Dendritic cell treated with granulocyte-macrophage colony-stimulating factor and Interleukin-4, amounts not matched to agents 40 ng/mL and 50 ng/mL, for 4 days (primary cell): ENCODE data around the gene CRADD.
A peak's percentile ranks its signal among the peaks of the same experiment; 100 is the strongest.

Source experiments
- H3K27ac Mint-ChIP-seq: one replicate; pipeline ENCODE4 v1.8.0; 2022; ENCODE audit warnings: mild to moderate bottlenecking, mixed read lengths
- H3K27me3 Mint-ChIP-seq: one replicate; pipeline ENCODE4 v1.8.0; 2022; ENCODE audit warnings: mild to moderate bottlenecking, mixed read lengths
- H3K36me3 Mint-ChIP-seq: one replicate; pipeline ENCODE4 v1.8.0; 2022; ENCODE audit warnings: low read depth, mixed read lengths
- H3K4me1 Mint-ChIP-seq: one replicate; pipeline ENCODE4 v1.8.0; 2022; ENCODE audit warnings: low read depth, mixed read lengths
- H3K4me3 Mint-ChIP-seq: one replicate; pipeline ENCODE4 v1.8.0; 2022; ENCODE audit warnings: mild to moderate bottlenecking, moderate library complexity, mixed read lengths
- H3K9me3 Mint-ChIP-seq: one replicate; pipeline ENCODE4 v1.8.0; 2022; ENCODE audit warnings: mixed read lengths
- intact Hi-C: fragments of 100-400 bp; cut with micrococcal nuclease; formaldehyde crosslinking; loops from one replicate; pipeline ENCODE4 v1.15.0; 2022

The CRADD gene

DNA sequence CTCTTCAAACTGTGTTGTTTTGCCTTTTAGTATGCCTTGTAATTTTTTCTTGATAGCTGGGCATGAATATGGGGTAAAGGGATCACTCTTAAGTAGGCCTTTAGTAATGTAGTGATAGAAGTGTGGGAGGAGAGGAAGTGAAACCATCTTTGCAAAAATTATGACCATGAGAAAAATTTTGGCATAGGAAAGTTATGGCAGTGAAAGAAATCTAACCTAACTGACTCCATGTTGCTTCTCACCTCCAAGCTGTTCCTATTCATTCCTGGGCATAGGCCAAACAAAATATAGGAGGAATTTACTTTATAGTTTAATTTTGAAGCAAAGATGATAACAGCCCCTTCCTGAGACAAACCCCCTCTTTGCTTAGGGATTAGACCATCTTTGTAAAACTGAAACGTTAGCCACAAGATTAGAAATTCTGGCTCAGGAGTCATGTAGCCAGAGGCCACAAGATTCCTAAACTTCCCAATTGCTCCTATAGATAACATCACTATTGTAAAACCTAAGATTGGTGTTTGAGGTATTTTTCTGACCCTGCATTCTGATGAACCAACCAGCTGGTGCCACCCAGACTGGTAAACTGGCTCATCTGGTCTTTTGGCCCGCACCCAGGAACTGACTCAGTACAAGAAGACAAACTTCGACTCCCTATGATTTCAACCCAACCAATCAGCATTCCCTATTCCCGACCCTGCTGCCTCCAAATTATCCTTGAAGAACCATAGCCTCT, 45.8 kb downstream of the CRADD start:
- H3K4me3 Mint-ChIP-seq: no peak overlapping the region
- no peak overlapping the region for H3K27ac Mint-ChIP-seq
- no peaks in the 10 kb centered on the region for H3K27me3 Mint-ChIP-seq
- peaks cover 11% of the 10 kb centered on the region for H3K36me3 Mint-ChIP-seq
- H3K9me3 Mint-ChIP-seq: peaks cover 39% of the 10 kb centered on the region
- H3K4me1 Mint-ChIP-seq: peaks cover 17% of the 10 kb centered on the region
- intact Hi-C loops: no loop called here

DNA sequence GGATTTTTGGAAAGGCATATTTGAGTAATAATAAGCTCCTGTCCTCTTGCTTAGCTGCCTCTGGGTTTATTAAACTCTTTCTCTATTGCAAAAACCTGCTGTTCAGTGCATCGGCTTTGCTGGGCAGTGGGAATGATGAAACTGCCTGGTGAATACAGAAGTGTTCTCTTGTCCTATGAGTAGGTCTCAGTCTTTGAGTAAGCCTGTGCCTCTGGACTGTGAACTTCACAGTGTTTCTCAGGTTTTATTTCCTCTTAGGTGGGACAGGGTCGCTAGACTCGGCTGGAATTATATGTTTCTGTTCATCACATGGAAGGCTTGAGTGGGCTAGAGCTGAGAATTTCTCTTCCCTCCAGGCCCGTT, 46.4 kb downstream of the CRADD start:
- peaks cover 17% of the 10 kb centered on the region for H3K4me1 Mint-ChIP-seq
- intact Hi-C loops: no loop called here
- no peak overlapping the region for H3K4me3 Mint-ChIP-seq
- peaks cover 33% of the 10 kb centered on the region for H3K9me3 Mint-ChIP-seq
- no peaks in the 10 kb centered on the region for H3K27me3 Mint-ChIP-seq
- H3K36me3 Mint-ChIP-seq: peaks cover 11% of the 10 kb centered on the region
- no peak overlapping the region for H3K27ac Mint-ChIP-seq

DNA sequence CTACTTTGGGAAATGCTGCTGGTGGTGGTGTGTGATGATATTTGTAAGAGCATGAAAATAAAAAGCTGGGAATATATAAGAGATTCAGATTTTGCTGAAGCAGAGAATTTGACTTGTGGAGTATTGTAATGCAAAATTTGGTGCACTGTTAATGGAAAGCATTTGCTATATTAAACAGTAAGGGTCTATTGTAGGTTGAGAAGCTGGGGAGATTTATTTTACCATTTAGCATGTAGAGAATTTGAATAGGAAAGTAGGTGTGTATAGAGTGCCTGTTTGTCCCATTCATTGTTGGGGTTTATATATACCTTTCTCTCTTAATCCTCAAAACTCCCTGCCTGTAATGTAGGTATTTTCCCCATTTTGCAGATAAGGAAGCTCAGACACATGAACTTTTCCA, 48.4 kb downstream of the CRADD start:
- Mint-ChIP-seq H3K4me3 (no peak overlapping the region), H3K4me1 (peaks cover 17% of the 10 kb centered on the region), H3K36me3 (peaks cover 11% of the 10 kb centered on the region), H3K27ac (no peak overlapping the region), H3K27me3 (no peaks in the 10 kb centered on the region), H3K9me3 (peaks cover 27% of the 10 kb centered on the region)
- intact Hi-C loops: no loop called here

DNA sequence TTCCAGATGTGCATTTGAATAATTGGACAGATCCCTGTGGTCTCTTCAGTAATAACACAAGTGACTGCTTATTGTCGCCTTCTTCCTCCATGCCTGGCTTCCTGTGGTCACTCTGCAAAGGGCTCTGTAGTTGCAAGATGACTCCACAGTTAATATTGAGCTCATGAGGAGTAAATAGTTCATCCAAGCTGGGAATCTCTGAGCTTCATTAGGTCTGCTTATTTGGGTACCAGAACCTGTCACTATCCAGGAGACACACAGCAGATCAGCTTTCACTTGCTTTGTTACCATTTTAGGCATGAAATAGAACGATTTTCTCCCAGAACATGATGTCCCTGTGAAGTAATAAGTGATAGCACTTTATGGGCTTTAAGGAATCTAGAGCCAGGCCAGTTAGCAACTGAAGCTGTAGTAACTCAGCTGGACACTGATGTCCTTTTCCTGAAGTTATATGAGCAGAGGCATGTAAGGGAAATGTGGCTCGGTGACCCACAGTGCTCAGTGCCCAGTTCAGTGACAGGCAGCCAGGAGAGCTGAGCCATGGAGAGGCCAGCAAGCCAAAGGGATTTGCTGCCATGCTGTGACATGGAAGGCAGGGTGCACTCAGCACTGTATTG, 50.1 kb downstream of the CRADD start:
- H3K4me3 Mint-ChIP-seq: no peak overlapping the region

DNA sequence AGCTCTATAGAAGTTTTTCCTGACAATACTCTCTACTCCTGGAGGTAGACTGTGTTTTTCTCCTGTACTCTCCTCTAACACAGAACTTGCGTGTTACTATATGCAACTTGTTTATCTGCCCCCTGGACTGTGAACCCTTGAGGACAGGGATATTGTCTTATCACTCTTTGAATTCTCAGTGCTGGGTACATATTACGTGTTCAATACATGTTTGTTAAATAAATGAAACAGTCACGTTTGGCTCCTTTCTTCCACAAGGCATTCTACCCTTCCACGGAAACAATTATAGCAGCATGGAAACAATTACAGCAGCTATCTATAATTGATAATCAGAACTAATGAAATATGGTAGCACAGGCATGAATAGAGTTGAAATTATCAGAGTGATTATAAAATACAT, 50.7 kb downstream of the CRADD start:
- no peak overlapping the region for H3K27ac Mint-ChIP-seq
- peaks cover 12% of the 10 kb centered on the region for H3K4me1 Mint-ChIP-seq
- peaks cover 7% of the 10 kb centered on the region for H3K9me3 Mint-ChIP-seq
- H3K36me3 Mint-ChIP-seq: peaks cover 1% of the 10 kb centered on the region
- no peaks in the 10 kb centered on the region for H3K27me3 Mint-ChIP-seq
- no peak overlapping the region for H3K4me3 Mint-ChIP-seq
- intact Hi-C loops: no loop called here

More for the DNA sequence above, 50.1 kb downstream of the CRADD start:
- no peak overlapping the region for H3K27ac Mint-ChIP-seq
- no peaks in the 10 kb centered on the region for H3K27me3 Mint-ChIP-seq
- intact Hi-C loops: no loop called here
- H3K4me1 Mint-ChIP-seq: peaks cover 17% of the 10 kb centered on the region
- H3K9me3 Mint-ChIP-seq: peaks cover 13% of the 10 kb centered on the region
- H3K36me3 Mint-ChIP-seq: peaks cover 7% of the 10 kb centered on the region

DNA sequence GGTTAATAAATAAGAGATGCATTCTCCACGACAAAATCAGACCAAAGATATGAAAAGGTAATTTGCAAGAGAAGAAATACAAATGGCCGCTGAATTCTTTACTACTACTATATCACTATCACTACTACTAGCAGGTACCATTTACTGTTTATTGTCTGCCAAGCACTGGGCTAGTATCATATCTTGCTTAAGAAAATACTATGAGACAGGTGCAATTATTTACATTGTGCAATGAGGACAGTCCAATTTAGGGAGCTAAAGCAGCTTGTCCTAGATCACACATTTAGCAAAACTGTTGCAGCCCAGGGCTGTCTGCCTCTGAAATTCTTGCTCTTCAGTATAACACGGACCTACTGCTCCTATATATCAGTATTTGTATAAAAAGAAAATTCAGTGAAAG, 52.8 kb downstream of the CRADD start:
- Mint-ChIP-seq H3K36me3 (no peaks in the 10 kb centered on the region), H3K27me3 (no peaks in the 10 kb centered on the region), H3K9me3 (no peaks in the 10 kb centered on the region), H3K4me1 (peaks cover 25% of the 10 kb centered on the region), H3K4me3 (no peak overlapping the region), H3K27ac (no peak overlapping the region)
- intact Hi-C loops: no loop called here

DNA sequence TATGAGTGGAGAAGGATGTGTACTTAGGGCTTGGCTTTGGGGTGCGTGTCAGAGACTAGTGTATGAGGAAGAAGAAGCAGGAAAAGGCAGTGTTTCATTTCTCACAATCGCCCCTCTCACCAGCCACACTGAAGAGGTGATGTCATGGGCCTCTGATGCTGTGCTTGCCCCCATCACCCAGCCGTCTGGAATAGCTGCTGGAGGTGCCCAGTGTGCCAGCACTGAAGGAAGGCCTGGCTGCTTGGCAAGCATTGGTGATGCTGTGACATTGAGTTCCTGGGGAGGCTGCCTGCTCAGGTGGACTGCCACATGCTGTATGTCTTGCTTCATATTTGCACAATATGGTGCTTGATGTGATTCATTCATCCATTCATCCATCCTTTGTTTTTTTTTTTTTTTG, 56.2 kb downstream of the CRADD start:
- no peak overlapping the region for H3K4me3 Mint-ChIP-seq
- no peaks in the 10 kb centered on the region for H3K36me3 Mint-ChIP-seq
- no peaks in the 10 kb centered on the region for H3K9me3 Mint-ChIP-seq
- H3K4me1 Mint-ChIP-seq: peaks cover 34% of the 10 kb centered on the region
- intact Hi-C loops: no loop called here
- no peak overlapping the region for H3K27ac Mint-ChIP-seq
- no peaks in the 10 kb centered on the region for H3K27me3 Mint-ChIP-seq

DNA sequence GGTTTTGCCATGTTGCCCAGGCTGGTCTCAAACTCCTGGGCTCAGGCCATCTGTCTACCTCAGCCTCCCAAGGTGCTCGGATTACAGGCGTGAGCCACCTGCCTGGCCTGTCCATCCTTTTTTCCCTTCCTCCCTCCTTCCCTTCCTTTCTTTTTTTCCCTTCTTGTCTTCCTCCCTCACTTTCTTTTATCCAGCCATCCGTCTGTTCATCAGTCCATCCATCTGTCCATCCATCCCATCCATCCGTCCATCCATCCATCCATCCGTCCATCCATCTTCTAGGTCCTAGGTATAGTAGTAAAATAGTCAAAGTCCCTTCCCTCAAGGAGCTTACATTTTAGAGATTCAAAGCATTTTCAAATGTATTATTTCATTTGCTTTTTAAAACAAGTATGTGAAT, 56.8 kb downstream of the CRADD start:
- Mint-ChIP-seq H3K36me3 (no peaks in the 10 kb centered on the region), H3K27me3 (peaks cover 2% of the 10 kb centered on the region), H3K27ac (no peak overlapping the region), H3K9me3 (no peaks in the 10 kb centered on the region), H3K4me3 (no peak overlapping the region), H3K4me1 (peaks cover 40% of the 10 kb centered on the region)
- intact Hi-C loops: no loop called here

DNA sequence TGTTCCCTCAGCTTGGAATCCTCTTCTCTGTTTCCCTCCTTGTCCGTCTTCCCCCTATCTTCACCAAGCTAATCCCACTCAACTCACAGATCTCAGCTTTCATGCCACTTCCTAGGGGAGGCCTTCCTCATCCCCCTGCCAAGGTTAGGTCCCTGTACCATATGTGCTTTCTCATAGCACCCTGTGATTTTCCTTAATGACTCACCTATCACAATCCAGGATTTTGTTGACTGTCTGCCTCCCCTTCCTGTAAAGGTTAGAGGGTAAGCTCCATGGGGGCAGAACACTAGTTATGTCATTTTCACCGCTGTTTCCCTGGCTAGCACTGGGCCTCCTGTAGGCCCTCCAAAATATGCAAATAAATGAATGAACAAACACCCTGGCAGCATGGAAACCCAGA, 57.6 kb downstream of the CRADD start:
- Mint-ChIP-seq H3K36me3 (no peaks in the 10 kb centered on the region), H3K27ac (peak overlapping the region; percentile 12), H3K4me3 (no peak overlapping the region), H3K9me3 (no peaks in the 10 kb centered on the region), H3K27me3 (peaks cover 2% of the 10 kb centered on the region), H3K4me1 (peaks cover 40% of the 10 kb centered on the region)
- intact Hi-C loops: no loop called here

DNA sequence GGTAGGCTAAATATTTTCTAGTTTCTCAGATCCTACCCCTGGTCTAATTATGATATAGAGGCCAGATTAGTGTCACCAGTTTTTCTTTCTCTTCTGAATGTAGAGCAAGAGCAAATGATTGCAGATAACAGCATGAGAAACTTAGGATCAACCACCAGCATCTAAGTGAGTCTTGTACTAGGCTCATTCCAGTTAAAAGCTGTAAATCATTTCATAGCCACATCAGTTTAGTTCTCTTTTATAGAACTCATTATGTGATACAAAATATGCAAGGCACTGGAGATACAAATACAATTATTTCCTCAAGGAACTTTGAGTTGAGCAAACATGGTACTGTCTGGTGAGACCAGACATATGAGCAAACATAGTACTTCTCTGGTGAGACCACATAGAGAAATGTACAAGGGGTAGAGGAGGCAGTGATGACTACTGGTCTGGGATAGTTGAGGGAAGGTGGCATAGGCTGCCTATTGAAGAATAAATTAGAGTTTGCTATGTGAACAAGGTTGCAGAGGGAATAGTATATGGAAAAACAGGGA, 59.5 kb downstream of the CRADD start:
- Mint-ChIP-seq H3K4me1 (peaks cover 47% of the 10 kb centered on the region), H3K36me3 (no peaks in the 10 kb centered on the region)

DNA sequence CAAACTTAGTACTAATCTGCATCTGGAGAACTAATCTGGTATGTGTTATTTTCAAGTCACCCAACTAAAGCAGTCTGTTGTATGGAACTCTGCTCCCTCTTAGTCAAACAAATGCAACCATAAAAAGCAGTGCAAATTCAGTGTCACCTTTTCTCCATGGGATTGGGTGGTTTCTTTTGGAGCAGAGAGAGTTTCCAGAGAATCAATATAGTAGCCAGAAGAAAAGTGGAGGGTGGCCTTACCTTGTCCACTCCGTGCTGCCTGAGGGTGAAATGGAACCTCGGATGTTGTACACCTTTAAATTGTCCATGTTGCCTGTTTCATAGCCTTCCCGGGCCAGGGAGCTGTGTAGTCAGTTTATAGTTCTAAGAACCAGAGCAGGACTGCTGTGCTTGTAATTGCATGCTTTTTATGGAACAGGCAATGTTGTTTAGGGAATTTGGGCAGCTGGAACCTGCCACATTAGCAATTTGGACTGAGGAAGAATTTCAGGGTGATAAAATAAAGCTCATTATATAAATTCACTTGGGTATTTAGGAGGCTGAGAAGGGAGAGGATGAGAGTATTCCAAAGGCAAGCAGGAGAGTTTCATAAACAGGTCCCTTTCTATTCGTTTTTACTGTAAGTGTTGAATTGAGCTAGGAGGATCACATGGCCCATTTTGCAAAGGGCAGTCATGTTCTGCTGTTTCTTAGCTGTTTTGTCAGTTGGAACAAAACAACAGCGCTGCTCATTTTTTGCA, 60.5 kb downstream of the CRADD start:
- H3K27ac Mint-ChIP-seq: peak overlapping the region; percentile 44

More for the DNA sequence above, 59.5 kb downstream of the CRADD start:
- intact Hi-C loops: no loop called here
- H3K4me3 Mint-ChIP-seq: no peak overlapping the region
- peaks cover 2% of the 10 kb centered on the region for H3K27me3 Mint-ChIP-seq
- no peak overlapping the region for H3K27ac Mint-ChIP-seq
- H3K9me3 Mint-ChIP-seq: no peaks in the 10 kb centered on the region

DNA sequence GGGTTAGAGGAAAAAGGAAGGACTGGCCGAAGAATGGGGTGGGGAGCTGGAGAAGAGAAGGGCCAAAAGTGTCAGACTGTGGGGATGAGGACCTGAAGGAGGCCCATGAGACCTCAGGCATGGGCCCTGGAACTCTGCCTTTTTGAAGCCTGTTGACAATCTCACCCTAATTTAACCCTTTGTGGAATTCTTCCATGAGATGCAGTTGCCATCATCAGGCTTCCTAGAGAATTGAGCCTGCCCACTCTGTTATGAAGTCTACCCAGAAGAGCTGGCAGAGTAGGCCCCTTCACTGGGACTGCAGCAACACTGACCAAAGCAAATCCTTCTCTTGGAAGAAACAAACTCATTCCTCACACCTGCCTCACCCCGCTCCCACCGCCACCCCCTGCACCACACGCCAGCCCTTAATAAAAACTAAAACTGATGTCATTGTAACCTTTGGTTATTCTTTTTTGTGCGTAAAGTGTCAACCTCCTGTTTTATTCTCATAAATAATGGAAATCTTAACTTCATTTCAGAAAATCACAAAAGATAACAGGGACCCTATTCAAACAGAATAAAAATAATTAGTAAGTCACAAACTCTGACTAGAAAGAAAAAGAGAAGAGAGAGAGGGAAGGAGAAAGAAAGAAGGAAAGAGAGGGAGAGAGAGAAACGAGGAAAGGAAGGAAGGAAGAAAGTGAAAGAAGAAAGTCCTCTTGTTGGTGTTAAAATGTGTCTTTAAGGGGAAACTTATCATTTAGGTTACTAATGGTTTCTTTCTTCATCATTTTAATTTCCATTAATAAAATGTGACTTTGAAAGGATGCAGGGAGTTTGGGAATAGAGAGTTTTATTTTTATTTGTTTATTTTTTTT, 61.3 kb downstream of the CRADD start:
- H3K9me3 Mint-ChIP-seq: no peaks in the 10 kb centered on the region
- intact Hi-C loops: no loop called here
- peak overlapping the region; percentile 44 for H3K27ac Mint-ChIP-seq
- no peaks in the 10 kb centered on the region for H3K36me3 Mint-ChIP-seq
- H3K27me3 Mint-ChIP-seq: peaks cover 2% of the 10 kb centered on the region
- peaks cover 51% of the 10 kb centered on the region for H3K4me1 Mint-ChIP-seq
- H3K4me3 Mint-ChIP-seq: no peak overlapping the region

More for the DNA sequence above, 60.5 kb downstream of the CRADD start:
- intact Hi-C loops: no loop called here
- peaks cover 2% of the 10 kb centered on the region for H3K27me3 Mint-ChIP-seq
- no peaks in the 10 kb centered on the region for H3K36me3 Mint-ChIP-seq
- H3K9me3 Mint-ChIP-seq: no peaks in the 10 kb centered on the region
- H3K4me3 Mint-ChIP-seq: no peak overlapping the region
- peaks cover 53% of the 10 kb centered on the region for H3K4me1 Mint-ChIP-seq

DNA sequence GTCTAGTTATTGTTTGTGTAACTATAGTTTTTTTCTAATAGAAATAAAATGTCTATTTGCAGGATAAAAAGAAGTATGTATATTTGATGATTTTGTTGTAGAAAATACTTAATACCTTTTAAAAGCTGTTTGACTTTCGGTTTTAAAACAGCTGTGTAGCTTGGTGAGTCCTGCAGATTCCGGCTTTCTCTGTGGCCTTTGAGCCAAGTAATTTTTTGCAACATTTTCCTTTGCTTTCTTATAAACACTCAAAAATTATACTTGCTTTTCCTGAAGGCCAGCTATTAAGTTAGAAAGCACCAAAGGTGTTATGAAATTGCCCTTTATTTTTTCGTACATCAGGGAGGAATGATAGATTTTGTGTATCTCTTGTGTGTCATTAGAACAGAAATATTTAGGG, 63.6 kb downstream of the CRADD start:
- H3K4me3 Mint-ChIP-seq: no peak overlapping the region
- intact Hi-C loops: no loop called here
- H3K4me1 Mint-ChIP-seq: peaks cover 45% of the 10 kb centered on the region
- no peaks in the 10 kb centered on the region for H3K36me3 Mint-ChIP-seq
- H3K27me3 Mint-ChIP-seq: peaks cover 2% of the 10 kb centered on the region
- no peaks in the 10 kb centered on the region for H3K9me3 Mint-ChIP-seq
- peak overlapping the region; percentile 93 for H3K27ac Mint-ChIP-seq
